Esophagus squamous epithelium (tissue), 4 donors: ENCODE results near the gene LIMS2.

Experiments
- POLR2A ChIP-seq, 4 donors: fragments of 450-650 bp; IDR thresholded peaks; one replicate each; pipeline ENCODE4 v1.6.1; 2017; ENCODE audit warnings: antibody characterized with exemption in 4 of 4, mild to moderate bottlenecking in 4 of 4, moderate library complexity in 3 of 4
- TF ChIP-seq, protein P1 (sequence below), 6 experiments: fragments of 450-650 bp in 4 of 6; fragments of 200-600 bp in 2 of 6; sonication (generic) in 2 of 6; IDR thresholded peaks; one replicate each; pipeline ENCODE4 v1.5.1; 2016 to 2019; ENCODE audit warnings: antibody characterized with exemption in 6 of 6, mild to moderate bottlenecking in 4 of 6, moderate library complexity in 4 of 6

GRCh38 chr2:127630096-127630863 lies 45.0 kb downstream of the LIMS2 start:
- no peak for TF ChIP-seq POLR2A (IDR thresholded peaks at IDR 0.05)
- TF ChIP-seq, protein P1, sequence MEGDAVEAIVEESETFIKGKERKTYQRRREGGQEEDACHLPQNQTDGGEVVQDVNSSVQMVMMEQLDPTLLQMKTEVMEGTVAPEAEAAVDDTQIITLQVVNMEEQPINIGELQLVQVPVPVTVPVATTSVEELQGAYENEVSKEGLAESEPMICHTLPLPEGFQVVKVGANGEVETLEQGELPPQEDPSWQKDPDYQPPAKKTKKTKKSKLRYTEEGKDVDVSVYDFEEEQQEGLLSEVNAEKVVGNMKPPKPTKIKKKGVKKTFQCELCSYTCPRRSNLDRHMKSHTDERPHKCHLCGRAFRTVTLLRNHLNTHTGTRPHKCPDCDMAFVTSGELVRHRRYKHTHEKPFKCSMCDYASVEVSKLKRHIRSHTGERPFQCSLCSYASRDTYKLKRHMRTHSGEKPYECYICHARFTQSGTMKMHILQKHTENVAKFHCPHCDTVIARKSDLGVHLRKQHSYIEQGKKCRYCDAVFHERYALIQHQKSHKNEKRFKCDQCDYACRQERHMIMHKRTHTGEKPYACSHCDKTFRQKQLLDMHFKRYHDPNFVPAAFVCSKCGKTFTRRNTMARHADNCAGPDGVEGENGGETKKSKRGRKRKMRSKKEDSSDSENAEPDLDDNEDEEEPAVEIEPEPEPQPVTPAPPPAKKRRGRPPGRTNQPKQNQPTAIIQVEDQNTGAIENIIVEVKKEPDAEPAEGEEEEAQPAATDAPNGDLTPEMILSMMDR (IDR thresholded peaks at IDR 0.05) = no peak
